Transverse colon (tissue), 4 donors: ENCODE data around the gene CYP27A1.

ENCODE experiments used
- EP300 ChIP-seq: sonication (generic); formaldehyde crosslinking; IDR thresholded peaks from one replicate; pipeline ENCODE4 v1.6.1; 2017; ENCODE audit warnings: antibody characterized with exemption, low read depth
- POLR2A ChIP-seq: fragments of 450-650 bp; IDR thresholded peaks from one replicate; pipeline ENCODE4 v1.6.1; 2016; ENCODE audit warnings: antibody characterized with exemption, mild to moderate bottlenecking, moderate library complexity
- POLR2AphosphoS5 ChIP-seq, 3 donors: sonication (generic); formaldehyde crosslinking; IDR thresholded peaks; one replicate each; pipeline ENCODE4 v1.6.1; 2016; ENCODE audit warnings: antibody characterized with exemption in 3 of 3
- TF ChIP-seq, protein P1 (sequence below), 5 experiments: fragments of 200-600 bp in 3 of 5; fragments of 450-650 bp in 2 of 5; sonication (generic) in 3 of 5; IDR thresholded peaks; 1 replicate in 2 of 5; 2 replicates in 3 of 5; pipeline ENCODE4 v1.5.1; 2016 to 2017; ENCODE audit warnings: antibody characterized with exemption in 5 of 5, inconsistent platforms in 3 of 5, mild to moderate bottlenecking in 2 of 5, moderate library complexity in 1 of 5

DNA sequence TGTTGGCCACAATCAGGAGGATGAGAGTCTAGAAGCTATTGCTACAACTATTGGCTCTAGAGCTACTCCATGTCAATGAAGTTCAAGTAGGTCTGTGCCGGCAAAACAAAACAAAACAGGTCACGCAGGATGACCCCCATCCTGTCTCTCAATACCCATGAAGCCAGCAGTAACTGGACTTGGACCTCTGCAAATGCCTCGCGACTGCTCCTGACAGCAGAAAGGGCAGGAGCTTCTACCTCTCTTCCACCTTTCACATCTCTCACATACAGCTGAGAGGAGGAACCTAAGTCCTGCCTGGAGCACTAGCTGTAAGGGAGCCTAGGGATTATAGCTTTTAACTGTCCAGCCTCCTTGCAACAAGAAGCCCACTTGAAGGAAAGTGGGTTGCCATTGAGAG, 33.7 kb downstream of the CYP27A1 start:
- TF ChIP-seq, protein P1, sequence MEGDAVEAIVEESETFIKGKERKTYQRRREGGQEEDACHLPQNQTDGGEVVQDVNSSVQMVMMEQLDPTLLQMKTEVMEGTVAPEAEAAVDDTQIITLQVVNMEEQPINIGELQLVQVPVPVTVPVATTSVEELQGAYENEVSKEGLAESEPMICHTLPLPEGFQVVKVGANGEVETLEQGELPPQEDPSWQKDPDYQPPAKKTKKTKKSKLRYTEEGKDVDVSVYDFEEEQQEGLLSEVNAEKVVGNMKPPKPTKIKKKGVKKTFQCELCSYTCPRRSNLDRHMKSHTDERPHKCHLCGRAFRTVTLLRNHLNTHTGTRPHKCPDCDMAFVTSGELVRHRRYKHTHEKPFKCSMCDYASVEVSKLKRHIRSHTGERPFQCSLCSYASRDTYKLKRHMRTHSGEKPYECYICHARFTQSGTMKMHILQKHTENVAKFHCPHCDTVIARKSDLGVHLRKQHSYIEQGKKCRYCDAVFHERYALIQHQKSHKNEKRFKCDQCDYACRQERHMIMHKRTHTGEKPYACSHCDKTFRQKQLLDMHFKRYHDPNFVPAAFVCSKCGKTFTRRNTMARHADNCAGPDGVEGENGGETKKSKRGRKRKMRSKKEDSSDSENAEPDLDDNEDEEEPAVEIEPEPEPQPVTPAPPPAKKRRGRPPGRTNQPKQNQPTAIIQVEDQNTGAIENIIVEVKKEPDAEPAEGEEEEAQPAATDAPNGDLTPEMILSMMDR (IDR thresholded peaks at IDR 0.05): no peak
- TF ChIP-seq POLR2A: no peak
- TF ChIP-seq POLR2AphosphoS5 (IDR thresholded peaks at IDR 0.05): no peak
- no peak for TF ChIP-seq EP300
